Measurements from ENCODE around the gene DCST2. TPM values are rescaled to one million over a fixed set of nuclear protein-coding genes. Genes with fewer than 3 reads are reported as not detected.
A peak's percentile ranks its signal among the peaks of the same experiment; 100 is the strongest.

DCST2 gene
- polyA plus RNA-seq, 1 of the 3 experiments (the other 2 are of a cell fraction), result 0.76 TPM

- POLR2A ChIA-PET, result interaction anchor here (1.0 to 2.7 kb wide), 7 partner anchors 9 to 145 kb away, joined by 3 to 22 read pairs (median 5); partner anchors contain the start of genes LENEP, PYGO2 and SHC1
- Histone ChIP-seq H3K4me1 (ENCODE audit: control insufficient read depth in 1 of 2, insufficient read depth in 2 of 2, low read depth in 1 of 2, low read length in 1 of 2) (peaks cover 4 to 24% of the 10 kb centered on the region in 2 experiments; a peak in 3 of 4 replicates), H3K4me2 (peak overlapping the region; percentile 95), H3K4me3 (ENCODE audit: low read depth in 2 of 2, low read length in 1 of 2) (peak overlapping the region; percentile 72 to 82), H3K27ac (ENCODE audit: low read depth in 2 of 2, low read length in 1 of 2) (peak overlapping the region; percentile 40 to 78; a peak in 3 of 4 replicates), H3K36me3 (replicated peaks in 1 of 2; ENCODE audit: control insufficient read depth in 1 of 2, insufficient read depth in 2 of 2, low read length in 1 of 2) (peaks cover 10 to 20% of the 10 kb centered on the region in 2 experiments), H4K20me1 (ENCODE audit: insufficient read depth) (no peaks in the 10 kb centered on the region), H2AFZ (ENCODE audit: low read depth) (peak overlapping the region; percentile 66; the same call in 1 of the 2 replicates), H3K9ac (peak overlapping the region; percentile 78), H3K9me2 (no peaks in the 10 kb centered on the region), H3K79me2 (ENCODE audit: insufficient read depth) (peaks cover 84% of the 10 kb centered on the region), H3F3A (replicated peaks; ENCODE audit: insufficient read depth) (peaks cover 13% of the 10 kb centered on the region), H3K9me3 (no peaks in the 10 kb centered on the region), H3K27me3 (ENCODE audit: insufficient read depth) (no peaks in the 10 kb centered on the region)
- DNase-seq, result no peak
- WGBS (ENCODE audit: low lambda C conversion rate), result 8% methylated on average over 16 of the region's 17 CpGs
- peak; percentile 16; the same call in 1 of the 2 replicates for TF ChIP-seq RAD21 (IDR thresholded peaks at IDR 0.05; ENCODE audit: low read length)
- TF ChIP-seq TEAD4 (IDR thresholded peaks at IDR 0.05; ENCODE audit: borderline replicate concordance, insufficient read depth), result no peak
- CTCF ChIA-PET, result interaction anchor here (1.3 to 37.5 kb wide), 8 partner anchors 10 to 67 kb away, joined by 3 to 640 read pairs (median 6); partner anchors contain the start of genes LENEP, PBXIP1, PYGO2 and ZBTB7B
Measured at GRCh38 chr1:154983776-154984466, 49.7 kb downstream of the DCST2 start.

GRCh38 chr1:154982897-154983648 lies 50.5 kb downstream of the DCST2 start, which contains the start of gene FLAD1:
TSS of gene FLAD1 (plus strand) at chr1:154983344. CDS start at chr1:154983695, 351 bp downstream.
- peaks cover 87% of the 10 kb centered on the region for H3K79me2 ChIP-seq (ENCODE audit: insufficient read depth)
- peak within 1 kb of the TSS; percentile 40 to 78; a peak in 3 of 4 replicates for H3K27ac ChIP-seq (ENCODE audit: low read depth in 2 of 2, low read length in 1 of 2)
- H3K9ac ChIP-seq, result peak within 1 kb of the TSS; percentile 78
- H3K36me3 ChIP-seq (replicated peaks in 1 of 2; ENCODE audit: control insufficient read depth in 1 of 2, insufficient read depth in 2 of 2, low read length in 1 of 2), result peaks cover 11 to 13% of the 10 kb centered on the region in 2 experiments
- H2AFZ ChIP-seq (ENCODE audit: low read depth), result peak within 1 kb of the TSS; percentile 66
- H3K9me2 ChIP-seq, result no peaks in the 10 kb centered on the region
- peak; percentile 93 for DNase-seq
- H3K27me3 ChIP-seq (ENCODE audit: insufficient read depth), result no peaks in the 10 kb centered on the region
- H3K4me1 ChIP-seq (ENCODE audit: control insufficient read depth in 1 of 2, insufficient read depth in 2 of 2, low read depth in 1 of 2, low read length in 1 of 2), result peaks cover 4 to 17% of the 10 kb centered on the region in 2 experiments; a peak in 3 of 4 replicates
- H3F3A ChIP-seq (replicated peaks; ENCODE audit: insufficient read depth), result peaks cover 13% of the 10 kb centered on the region
- H3K4me2 ChIP-seq, result peak within 1 kb of the TSS; percentile 95
- ChIA-PET POLR2A (interaction anchor here (1.0 to 2.7 kb wide), 6 partner anchors 10 to 146 kb away, joined by 3 to 22 read pairs (median 5); partner anchors contain the start of genes LENEP, PYGO2 and SHC1), CTCF (interaction anchor here (0.6 to 37.5 kb wide), 10 partner anchors 9 to 105 kb away, joined by 3 to 640 read pairs (median 5); partner anchors contain the start of genes LENEP, PYGO2, SHC1 and ZBTB7B)
- under 1% methylated on average over 26 of the region's 26 CpGs for WGBS (ENCODE audit: low lambda C conversion rate)
- H3K4me3 ChIP-seq (ENCODE audit: low read depth in 2 of 2, low read length in 1 of 2), result peak within 1 kb of the TSS; percentile 72 to 82
- H3K9me3 ChIP-seq, result no peaks in the 10 kb centered on the region
- H4K20me1 ChIP-seq (ENCODE audit: insufficient read depth), result no peaks in the 10 kb centered on the region
- no peak for TF ChIP-seq NFIC (IDR thresholded peaks at IDR 0.05; ENCODE audit: borderline replicate concordance)
- no peak for TF ChIP-seq FOSL2 (IDR thresholded peaks at IDR 0.05; ENCODE audit: borderline replicate concordance, low read depth)
- no peak for TF ChIP-seq RXRA (IDR thresholded peaks at IDR 0.05; ENCODE audit: borderline replicate concordance, low read depth)
- TF ChIP-seq NRF1 (IDR thresholded peaks at IDR 0.05; ENCODE audit: low read depth, low read length), result no peak
- TF ChIP-seq YY1 (IDR thresholded peaks at IDR 0.05; ENCODE audit: low read depth), result no peak
- TF ChIP-seq USF1 (IDR thresholded peaks at IDR 0.05; ENCODE audit: borderline replicate concordance, low read depth), result peak; percentile 95
- peak; percentile 67 for TF ChIP-seq POLR2AphosphoS5 (IDR thresholded peaks at IDR 0.05; ENCODE audit: low read depth, low read length)
- TF ChIP-seq MAX (IDR thresholded peaks at IDR 0.05; ENCODE audit: low read depth), result peak; percentile 96
- no peak for TF ChIP-seq FOXJ3 (CRISPR knock-in tag; IDR thresholded peaks at IDR 0.05)
- peak; percentile 59; the same call in 1 of the 2 replicates for TF ChIP-seq USF2 (IDR thresholded peaks at IDR 0.05; ENCODE audit: borderline replicate concordance, low read depth, low read length)
- TF ChIP-seq TAF1 (IDR thresholded peaks at IDR 0.05; ENCODE audit: borderline replicate concordance, low read depth, low read length), result peak; percentile 61; the same call in 1 of the 2 replicates
- TF ChIP-seq CTCF (IDR thresholded peaks at IDR 0.05), result no peak
- 0 out of 2 replicates have a peak, but pooled peaks have one; percentile 1 for TF ChIP-seq RAD21 (IDR thresholded peaks at IDR 0.05; ENCODE audit: low read length)
- no peak for TF ChIP-seq TEAD4 (IDR thresholded peaks at IDR 0.05; ENCODE audit: borderline replicate concordance, insufficient read depth)
- TF ChIP-seq ELF1 (IDR thresholded peaks at IDR 0.05), result peak; percentile 91
- TF ChIP-seq JUND (IDR thresholded peaks at IDR 0.05), result no peak
- TF ChIP-seq MXI1 (IDR thresholded peaks at IDR 0.05; ENCODE audit: low read depth, low read length), result peak; percentile 96
- TF ChIP-seq RCOR1 (IDR thresholded peaks at IDR 0.05; ENCODE audit: low read length), result peak; percentile 64; the same call in 1 of the 2 replicates
